GM12864 (cell line): ENCODE results near the gene PNKD.
A peak's percentile ranks its signal among the peaks of the same experiment; 100 is the strongest.
"Not testable (repeated sequence)": the region's sequence is repeated elsewhere in the genome, so short reads cannot be mapped to it uniquely, and the experiment has no call there.

Source experiments
- DNase-seq: peaks from one replicate; pipeline ENCODE4 v3.0.0-alpha.2; 2011; ENCODE audit warnings: low read depth
- H3K4me3 ChIP-seq: 2 replicates; pipeline ENCODE4 v1.5.1; 2011; ENCODE audit warnings: mild to moderate bottlenecking, low read depth, low read length, control low read depth
- CTCF ChIP-seq: IDR thresholded peaks from 2 replicates; pipeline ENCODE4 v1.5.1; 2011; ENCODE audit warnings: low read depth, mild to moderate bottlenecking, moderate library complexity, low read length, control low read depth, inconsistent platforms; ENCODE audit errors: missing control alignments

The PNKD gene

GRCh38 chr2:218266316-218266979, 3.9 kb upstream of the PNKD start:
- no peak for DNase-seq
- no peak for TF ChIP-seq CTCF
- no peak overlapping the region for H3K4me3 ChIP-seq

GRCh38 chr2:218267259-218267658, 3.1 kb upstream of the PNKD start:
- TF ChIP-seq CTCF = no peak
- no peak overlapping the region for H3K4me3 ChIP-seq
- DNase-seq = no peak

- DNase-seq = no peak
- H3K4me3 ChIP-seq = peak overlapping the region; percentile 74
- TF ChIP-seq CTCF = no peak
Measured at GRCh38 chr2:218270721-218271486, 585 bp downstream of the PNKD start.

GRCh38 chr2:218271487-218271797, 1.1 kb downstream of the PNKD start:
- TF ChIP-seq CTCF = no peak
- H3K4me3 ChIP-seq = peak overlapping the region; percentile 74
- no peak for DNase-seq

GRCh38 chr2:218271865-218272530, 1.7 kb downstream of the PNKD start:
- no peak for TF ChIP-seq CTCF
- no peak overlapping the region for H3K4me3 ChIP-seq

GRCh38 chr2:218272531-218273212, 2.4 kb downstream of the PNKD start:
- no peak overlapping the region for H3K4me3 ChIP-seq

More at GRCh38 chr2:218271865-218272530, 1.7 kb downstream of the PNKD start:
- DNase-seq = no peak

GRCh38 chr2:218273214-218273907, 3.0 kb downstream of the PNKD start:
- H3K4me3 ChIP-seq, DNase-seq: not testable (repeated sequence)

More at GRCh38 chr2:218272531-218273212, 2.4 kb downstream of the PNKD start:
- peak; percentile 61 for DNase-seq
- TF ChIP-seq CTCF = peak; percentile 91
